IPS DF 4.7 (cell line): ENCODE measurements around the gene NOC2L.
"Not testable (repeated sequence)": the region's sequence is repeated elsewhere in the genome, so short reads cannot be mapped to it uniquely, and the experiment has no call there.

ENCODE experiments used
- DNase-seq: peaks from one replicate; pipeline ENCODE4 v3.0.0-alpha.2; 2013; ENCODE audit warnings: low spot score; ENCODE audit errors: extremely low read depth

The NOC2L gene

GRCh38 chr1:904310-904950 lies 54.6 kb downstream of the NOC2L start:
- DNase-seq, result no peak

GRCh38 chr1:903721-904271 lies 55.3 kb downstream of the NOC2L start:
- DNase-seq, result no peak

GRCh38 chr1:903305-903704 lies 55.8 kb downstream of the NOC2L start:
- no peak for DNase-seq

GRCh38 chr1:902802-903201 lies 56.3 kb downstream of the NOC2L start:
- no peak for DNase-seq

GRCh38 chr1:901108-901859 lies 57.8 kb downstream of the NOC2L start:
- DNase-seq, result no peak

GRCh38 chr1:899636-900317 lies 59.3 kb downstream of the NOC2L start:
- DNase-seq, result no peak

GRCh38 chr1:897951-898350 lies 61.1 kb downstream of the NOC2L start:
- DNase-seq, result not testable (repeated sequence)

GRCh38 chr1:897226-897625 lies 61.8 kb downstream of the NOC2L start:
- no peak for DNase-seq
